HEK293T (cell line): ENCODE results near the gene TCHH.
"Not testable (repeated sequence)": the region's sequence is repeated elsewhere in the genome, so short reads cannot be mapped to it uniquely, and the experiment has no call there.

Source experiments
- ELF4 ChIP-seq: fragments of 450-650 bp; IDR thresholded peaks from 2 replicates; pipeline ENCODE4 v1.6.1; 2017; ENCODE audit warnings: antibody characterized with exemption
- FOXA1 ChIP-seq: fragments of 450-650 bp; IDR thresholded peaks from 2 replicates; pipeline ENCODE4 v1.6.1; 2016; ENCODE audit warnings: mild to moderate bottlenecking
- TF ChIP-seq, protein P1 (sequence below): fragments of 450-650 bp; IDR thresholded peaks from 2 replicates; pipeline ENCODE4 v1.6.1; 2016

DNA sequence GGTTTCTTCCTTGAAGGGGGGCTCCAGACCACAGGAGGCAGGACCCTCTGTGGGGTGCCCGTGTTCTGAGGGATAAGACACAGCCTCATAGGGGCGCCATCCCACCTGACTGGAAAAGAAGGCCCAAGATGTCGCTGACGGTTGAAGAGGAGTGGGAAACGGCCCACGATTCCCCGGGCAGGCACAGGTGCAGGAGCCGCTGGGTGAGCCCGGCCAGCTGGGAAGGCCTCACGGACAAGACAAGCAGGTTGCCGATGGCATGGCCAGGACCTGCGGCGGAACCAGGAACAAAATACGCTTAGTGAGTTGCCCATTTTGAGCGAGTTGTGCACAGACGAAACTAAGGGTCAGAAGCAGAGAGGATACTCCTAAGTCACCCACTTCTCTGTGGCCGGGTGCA lies 34.8 kb downstream of the TCHH start:
- TF ChIP-seq FOXA1, ELF4: not testable (repeated sequence)
- TF ChIP-seq, protein P1, sequence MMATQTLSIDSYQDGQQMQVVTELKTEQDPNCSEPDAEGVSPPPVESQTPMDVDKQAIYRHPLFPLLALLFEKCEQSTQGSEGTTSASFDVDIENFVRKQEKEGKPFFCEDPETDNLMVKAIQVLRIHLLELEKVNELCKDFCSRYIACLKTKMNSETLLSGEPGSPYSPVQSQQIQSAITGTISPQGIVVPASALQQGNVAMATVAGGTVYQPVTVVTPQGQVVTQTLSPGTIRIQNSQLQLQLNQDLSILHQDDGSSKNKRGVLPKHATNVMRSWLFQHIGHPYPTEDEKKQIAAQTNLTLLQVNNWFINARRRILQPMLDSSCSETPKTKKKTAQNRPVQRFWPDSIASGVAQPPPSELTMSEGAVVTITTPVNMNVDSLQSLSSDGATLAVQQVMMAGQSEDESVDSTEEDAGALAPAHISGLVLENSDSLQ, result not testable (repeated sequence)
